BJ (cell line): ENCODE measurements around the gene USP36. TPM values are rescaled to one million over a fixed set of nuclear protein-coding genes. Genes with fewer than 3 reads are reported as not detected.

Source experiments
- CTCF ChIA-PET: fragments of 350-600 bp; formaldehyde crosslinking; extraction: SDS; loops from one replicate; lab custom pipeline; 2021; ENCODE audit warnings: antibody characterized with exemption, inconsistent platforms; lab: Yijun Ruan, JAX
- POLR2A ChIA-PET: fragments of 300-600 bp; sonication (Branson Sonifier 250); formaldehyde crosslinking; extraction: SDS; loops from one replicate; lab custom pipeline; 2021; ENCODE audit warnings: antibody characterized with exemption; lab: Charles Lee
- DNase-seq: peaks from one replicate; pipeline ENCODE4 v3.0.0-alpha.2; 2011; ENCODE audit warnings: low read depth
- H3K27me3 ChIP-seq: 2 replicates; pipeline ENCODE4 v1.6.0; 2011; ENCODE audit warnings: low read length; ENCODE audit not compliant: control insufficient read depth, insufficient read depth
- H3K36me3 ChIP-seq: 2 replicates; pipeline ENCODE4 v1.5.1; 2011; ENCODE audit warnings: low read length; ENCODE audit not compliant: control insufficient read depth, insufficient read depth
- H3K4me3 ChIP-seq: 2 replicates; pipeline ENCODE4 v1.5.1; 2011; ENCODE audit warnings: low read depth, mild to moderate bottlenecking, control low read depth, low read length
- polyA plus RNA-seq: library from polyadenylated mRNA; depleted of rRNA; stranded (reverse); fragments of >200 nt; gene quantifications from 2 replicates; pipeline ENCODE4 v1.2.3, GENCODE V29; 2011
- TF ChIP-seq, protein P1 (sequence below): IDR thresholded peaks from 2 replicates; pipeline ENCODE4 v1.5.1; 2011; ENCODE audit warnings: low read depth, mild to moderate bottlenecking, control low read depth, inconsistent platforms, low read length, moderate library complexity; ENCODE audit not compliant: insufficient read depth

Gene USP36
- polyA plus RNA-seq, 1 experiment, result 22.1 TPM

DNA sequence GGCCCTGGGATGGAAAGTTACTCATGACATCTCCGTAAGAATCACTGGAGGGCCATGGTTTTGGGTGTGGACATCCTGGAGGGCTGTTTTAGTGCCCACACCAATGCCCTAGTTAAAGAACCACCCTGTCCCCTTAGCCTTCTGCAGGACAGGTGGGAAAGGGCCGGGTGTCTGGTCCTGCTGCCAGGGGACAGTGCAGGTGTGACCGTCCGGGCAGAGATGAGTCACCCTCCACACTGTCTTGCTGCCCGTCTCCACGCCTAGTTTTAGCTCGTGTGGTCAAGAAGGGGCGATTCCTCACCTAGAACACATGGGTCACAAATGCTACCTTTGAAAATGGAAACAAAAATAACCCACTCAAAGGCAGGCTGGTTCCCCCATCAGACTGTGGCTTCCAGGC, 45.3 kb upstream of the USP36 start:
- Histone ChIP-seq H3K36me3 (peaks cover 3% of the 10 kb centered on the region), H3K4me3 (no peak overlapping the region), H3K27me3 (no peaks in the 10 kb centered on the region)
- TF ChIP-seq, protein P1, sequence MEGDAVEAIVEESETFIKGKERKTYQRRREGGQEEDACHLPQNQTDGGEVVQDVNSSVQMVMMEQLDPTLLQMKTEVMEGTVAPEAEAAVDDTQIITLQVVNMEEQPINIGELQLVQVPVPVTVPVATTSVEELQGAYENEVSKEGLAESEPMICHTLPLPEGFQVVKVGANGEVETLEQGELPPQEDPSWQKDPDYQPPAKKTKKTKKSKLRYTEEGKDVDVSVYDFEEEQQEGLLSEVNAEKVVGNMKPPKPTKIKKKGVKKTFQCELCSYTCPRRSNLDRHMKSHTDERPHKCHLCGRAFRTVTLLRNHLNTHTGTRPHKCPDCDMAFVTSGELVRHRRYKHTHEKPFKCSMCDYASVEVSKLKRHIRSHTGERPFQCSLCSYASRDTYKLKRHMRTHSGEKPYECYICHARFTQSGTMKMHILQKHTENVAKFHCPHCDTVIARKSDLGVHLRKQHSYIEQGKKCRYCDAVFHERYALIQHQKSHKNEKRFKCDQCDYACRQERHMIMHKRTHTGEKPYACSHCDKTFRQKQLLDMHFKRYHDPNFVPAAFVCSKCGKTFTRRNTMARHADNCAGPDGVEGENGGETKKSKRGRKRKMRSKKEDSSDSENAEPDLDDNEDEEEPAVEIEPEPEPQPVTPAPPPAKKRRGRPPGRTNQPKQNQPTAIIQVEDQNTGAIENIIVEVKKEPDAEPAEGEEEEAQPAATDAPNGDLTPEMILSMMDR, result no peak
- CTCF ChIA-PET, result interaction anchor here (5.1 kb wide), 1 partner anchor 86 kb away, joined by 27 read pairs; no protein-coding TSS in a partner anchor
- no peak for DNase-seq
- POLR2A ChIA-PET, result no interaction called here

DNA sequence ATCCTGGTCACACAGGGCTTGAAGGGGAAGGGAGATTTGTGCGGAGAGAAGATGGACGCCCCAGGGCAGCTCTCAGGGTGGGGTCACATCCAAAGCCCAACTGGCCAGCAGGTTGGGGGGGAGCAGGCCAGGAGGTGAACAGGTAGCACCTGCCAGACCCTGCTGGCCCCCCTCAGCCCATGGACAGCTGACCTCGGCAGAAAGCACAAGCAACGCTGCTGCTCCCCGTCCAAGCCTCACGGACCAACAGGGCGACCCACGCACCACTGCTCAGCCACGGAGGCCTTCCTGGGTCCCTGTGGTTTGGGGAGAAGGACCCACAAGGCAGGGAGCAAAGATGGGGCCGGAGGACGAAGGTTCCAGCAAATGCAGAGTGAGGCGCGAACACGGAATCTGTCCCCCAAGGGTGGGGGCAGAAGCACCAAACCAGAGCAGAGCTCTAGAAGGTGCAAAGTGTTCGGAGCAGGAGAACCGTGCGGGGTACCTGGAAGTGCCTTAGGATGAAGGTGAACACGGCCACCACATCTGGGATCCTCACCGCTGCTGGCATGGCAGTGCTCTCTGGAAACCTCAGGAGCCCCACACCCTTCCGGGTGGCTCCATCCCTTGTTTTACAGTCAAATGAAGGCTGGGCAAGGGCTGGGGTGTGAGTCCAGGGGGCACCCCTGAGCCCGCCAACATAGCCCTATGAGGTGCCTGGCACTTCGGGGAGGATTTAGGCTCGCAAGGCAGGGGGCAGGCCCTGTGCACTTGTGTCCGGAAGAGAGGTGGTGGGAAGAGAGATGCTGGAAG, 44.5 kb upstream of the USP36 start:
- Histone ChIP-seq H3K36me3 (peaks cover 1% of the 10 kb centered on the region), H3K27me3 (no peaks in the 10 kb centered on the region), H3K4me3 (no peak overlapping the region)
- TF ChIP-seq, protein P1, result no peak
- ChIA-PET POLR2A (no interaction called here), CTCF (interaction anchor here (1.2 to 5.1 kb wide), 2 partner anchors 17 to 87 kb away, joined by 3 to 27 read pairs; no protein-coding TSS in a partner anchor)
- DNase-seq, result no peak

DNA sequence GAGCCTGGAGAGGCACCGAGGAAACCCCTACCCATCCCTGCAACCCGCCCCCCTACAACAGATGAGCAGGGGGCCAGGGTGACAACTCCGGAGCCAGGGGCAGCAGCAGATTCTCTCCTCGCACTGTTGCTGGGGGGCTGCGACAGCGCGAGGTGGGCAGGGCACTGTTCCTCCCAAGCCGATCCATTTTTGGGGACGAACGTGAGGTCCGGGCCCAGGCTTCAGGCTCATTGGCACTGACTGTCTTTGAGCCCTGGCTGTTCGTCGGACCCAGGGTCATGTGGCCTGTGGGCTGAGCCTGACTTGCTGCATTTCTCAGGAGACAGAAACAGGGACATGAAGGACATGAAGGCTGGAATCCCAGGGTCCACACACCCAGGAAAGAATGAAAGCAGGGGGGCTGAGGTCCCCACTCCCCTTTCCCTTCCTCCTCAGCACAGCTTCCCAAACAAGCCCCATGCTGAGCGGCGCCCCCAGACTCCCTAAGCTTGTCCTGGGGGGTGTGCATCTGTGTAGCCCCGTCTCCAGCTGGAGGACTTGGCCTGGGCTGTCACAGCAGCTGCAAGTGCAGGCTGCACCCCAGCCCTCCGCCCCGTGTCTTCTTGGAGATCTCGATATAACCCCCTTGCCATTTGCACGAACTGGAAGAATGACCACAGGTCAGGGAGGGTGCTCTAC, 43.7 kb upstream of the USP36 start:
- Histone ChIP-seq H3K27me3 (no peaks in the 10 kb centered on the region), H3K36me3 (peaks cover 3% of the 10 kb centered on the region), H3K4me3 (peak overlapping the region; percentile 31)
- ChIA-PET CTCF (interaction anchor here (0.9 to 5.1 kb wide), 4 partner anchors 16 to 88 kb away, joined by 3 to 27 read pairs (median 11); no protein-coding TSS in a partner anchor), POLR2A (interaction anchor here (0.5 to 1.0 kb wide), 3 partner anchors 9 to 45 kb away, joined by 3 to 6 read pairs (median 4); no protein-coding TSS in a partner anchor)
- DNase-seq, result no peak
- TF ChIP-seq, protein P1, result no peak

DNA sequence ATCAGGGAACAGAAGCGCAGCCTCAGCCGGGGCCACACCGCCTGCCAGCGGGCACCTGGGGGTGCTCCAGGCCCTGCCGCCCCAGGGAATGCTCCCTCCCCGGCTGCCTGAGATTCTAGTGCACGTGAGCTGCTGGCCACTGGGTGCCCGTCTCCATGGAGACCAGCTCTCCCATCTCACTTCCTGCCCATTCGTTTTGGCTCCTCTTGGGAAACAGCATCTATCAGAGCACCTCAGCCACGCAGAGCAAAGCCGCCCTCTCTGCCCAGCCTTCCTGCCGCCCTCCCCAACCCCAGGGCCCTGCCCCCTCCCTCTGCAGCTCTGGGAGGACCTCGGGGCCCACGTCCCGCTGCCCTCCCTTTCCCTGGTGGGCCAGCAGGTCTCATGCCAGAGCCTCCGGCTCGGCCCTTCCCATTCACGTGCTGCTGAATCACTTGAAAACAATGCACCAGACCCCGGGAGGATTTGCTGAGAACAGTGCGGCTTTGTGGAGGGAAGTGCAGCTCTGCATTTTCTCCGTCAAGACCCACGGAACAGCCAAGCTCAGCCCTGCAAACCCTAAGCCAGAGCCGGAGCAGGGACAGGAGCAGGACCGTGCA, 43.0 kb upstream of the USP36 start:
- ChIA-PET POLR2A (interaction anchor here (0.5 to 1.0 kb wide), 4 partner anchors 8 to 59 kb away, joined by 3 to 6 read pairs (median 4); no protein-coding TSS in a partner anchor), CTCF (interaction anchor here (0.9 to 5.1 kb wide), 4 partner anchors 15 to 88 kb away, joined by 3 to 27 read pairs (median 11); no protein-coding TSS in a partner anchor)
- Histone ChIP-seq H3K4me3 (peak overlapping the region; percentile 31), H3K27me3 (no peaks in the 10 kb centered on the region), H3K36me3 (peaks cover 3% of the 10 kb centered on the region)
- TF ChIP-seq, protein P1, result no peak
- peak; percentile 88 for DNase-seq
